Hepatocyte (in vitro differentiated cells): ENCODE results near the gene CHRNB4. TPM values are rescaled to one million over a fixed set of nuclear protein-coding genes. Genes with fewer than 3 reads are reported as not detected.

Experiments used
- DNase-seq: peaks from one replicate; pipeline ENCODE4 v3.0.0-alpha.2; 2016; ENCODE audit warnings: low spot score
- H2AFZ ChIP-seq: fragments of 200-600 bp; sonication (generic); 2 replicates; pipeline ENCODE4 v1.6.0; 2016; ENCODE audit warnings: antibody characterized with exemption, mild to moderate bottlenecking
- H3K27ac ChIP-seq: fragments of 200-600 bp; sonication (generic); 2 replicates; pipeline ENCODE4 v1.5.1; 2016; ENCODE audit warnings: mild to moderate bottlenecking
- H3K27me3 ChIP-seq: fragments of 200-600 bp; sonication (generic); 2 replicates; pipeline ENCODE4 v1.6.1; 2016
- H3K36me3 ChIP-seq: fragments of 200-600 bp; sonication (generic); replicated peaks from 2 replicates; pipeline ENCODE4 v1.5.1; 2016; ENCODE audit warnings: low read depth; ENCODE audit not compliant: insufficient read depth
- H3K4me1 ChIP-seq: fragments of 200-600 bp; sonication (generic); 2 replicates; pipeline ENCODE4 v1.5.1; 2016; ENCODE audit warnings: mild to moderate bottlenecking, moderate library complexity; ENCODE audit not compliant: insufficient read depth
- H3K4me2 ChIP-seq: fragments of 200-600 bp; sonication (generic); 2 replicates; pipeline ENCODE4 v1.6.0; 2016
- H3K4me3 ChIP-seq: fragments of 200-600 bp; sonication (generic); 2 replicates; pipeline ENCODE4 v1.5.1; 2016; ENCODE audit warnings: mild to moderate bottlenecking
- H3K79me2 ChIP-seq: fragments of 200-600 bp; sonication (generic); 2 replicates; pipeline ENCODE4 v1.6.0; 2017; ENCODE audit warnings: mild to moderate bottlenecking
- H3K9me2 ChIP-seq: fragments of 200-600 bp; sonication (generic); replicated peaks from 2 replicates; pipeline ENCODE4 v1.6.0; 2017; ENCODE audit warnings: mild to moderate bottlenecking; ENCODE audit not compliant: insufficient read depth
- H3K9me3 ChIP-seq: fragments of 200-600 bp; sonication (generic); 2 replicates; pipeline ENCODE4 v1.5.1; 2016; ENCODE audit warnings: low read depth, mild to moderate bottlenecking
- H4K20me1 ChIP-seq: fragments of 200-600 bp; sonication (generic); 2 replicates; pipeline ENCODE4 v1.6.0; 2016; ENCODE audit warnings: mild to moderate bottlenecking; ENCODE audit not compliant: insufficient read depth, poor library complexity, severe bottlenecking
- CTCF ChIP-seq: fragments of 200-600 bp; sonication (generic); IDR thresholded peaks from 2 replicates; pipeline ENCODE4 v1.5.1; 2016; ENCODE audit warnings: antibody characterized with exemption, mild to moderate bottlenecking; ENCODE audit not compliant: poor library complexity
- EZH2 ChIP-seq: fragments of 200-600 bp; sonication (generic); IDR thresholded peaks from 2 replicates; pipeline ENCODE4 v1.6.1; 2016; ENCODE audit warnings: antibody characterized with exemption, mild to moderate bottlenecking, borderline replicate concordance
- EZH2phosphoT487 ChIP-seq: fragments of 200-600 bp; sonication (generic); IDR thresholded peaks from one replicate; pipeline ENCODE4 v1.6.1; 2018; ENCODE audit warnings: antibody characterized with exemption, mild to moderate bottlenecking, low read depth, moderate library complexity; ENCODE audit not compliant: unreplicated experiment, severe bottlenecking
- WGBS: methylation state at CpG from one replicate; pipeline ENCODE4 v1.1.6; 2016; ENCODE audit warnings: low lambda C conversion rate; ENCODE audit errors: missing lambda C conversion rate; 5-methylcytosine and 5-hydroxymethylcytosine counted together
- polyA plus RNA-seq: library from polyadenylated mRNA; unstranded; fragments of >200 nt; fragmentation: Nextera tagmentation; extraction: Ambion mirVana; gene quantifications from 2 replicates; pipeline ENCODE4 v1.2.1, GENCODE V29; 2016
- total RNA-seq: library from RNA; depleted of rRNA; stranded (reverse); fragments of >200 nt; gene quantifications from 2 replicates; pipeline ENCODE4 v1.2.3, GENCODE V29; 2014

Gene CHRNB4
- total and polyA plus RNA-seq, 2 experiments from 2014 or later, result 0.48 TPM; not detected in 1

- TF ChIP-seq EZH2phosphoT487 (no peak), CTCF (no peak), EZH2 (no peak)
- DNase-seq, result no peak
Measured at GRCh38 chr15:78640527-78641101, 396 bp downstream of the CHRNB4 start.

GRCh38 chr15:78638658-78639314 is 2.2 kb downstream of the CHRNB4 start:
- Histone ChIP-seq H3K27me3 (peaks cover 8% of the 10 kb centered on the region), H2AFZ (no peak overlapping the region), H3K27ac (no peak overlapping the region), H3K4me1 (peaks cover 13% of the 10 kb centered on the region), H3K79me2 (no peaks in the 10 kb centered on the region), H3K36me3 (no peaks in the 10 kb centered on the region), H3K4me2 (no peak overlapping the region), H3K9me3 (no peaks in the 10 kb centered on the region), H3K4me3 (no peak overlapping the region), H4K20me1 (no peaks in the 10 kb centered on the region), H3K9me2 (no peaks in the 10 kb centered on the region)
- DNase-seq, result peak; percentile 84
- TF ChIP-seq EZH2, result no peak
- no peak for TF ChIP-seq EZH2phosphoT487
- TF ChIP-seq CTCF, result peak; percentile 72
- 50% methylated on average over 4 of the region's 4 CpGs for WGBS

More at GRCh38 chr15:78640527-78641101, 396 bp downstream of the CHRNB4 start:
- H3K4me3 ChIP-seq, result peak overlapping the region; percentile 52
- peaks cover 13% of the 10 kb centered on the region for H3K4me1 ChIP-seq
- no peaks in the 10 kb centered on the region for H3K9me2 ChIP-seq
- H3K79me2 ChIP-seq, result no peaks in the 10 kb centered on the region
- H4K20me1 ChIP-seq, result no peaks in the 10 kb centered on the region
- no peaks in the 10 kb centered on the region for H3K9me3 ChIP-seq
- peak overlapping the region; percentile 99 for H3K4me2 ChIP-seq
- peak overlapping the region; percentile 96 for H2AFZ ChIP-seq
- H3K27ac ChIP-seq, result no peak overlapping the region
- 16% methylated on average over 21 of the region's 32 CpGs for WGBS
- H3K27me3 ChIP-seq, result peaks cover 8% of the 10 kb centered on the region
- H3K36me3 ChIP-seq, result no peaks in the 10 kb centered on the region

- Histone ChIP-seq H3K9me3 (no peaks in the 10 kb centered on the region), H3K79me2 (no peaks in the 10 kb centered on the region), H3K4me3 (no peak overlapping the region), H3K4me2 (no peak overlapping the region), H3K9me2 (no peaks in the 10 kb centered on the region), H3K36me3 (no peaks in the 10 kb centered on the region), H3K4me1 (peaks cover 13% of the 10 kb centered on the region), H4K20me1 (no peaks in the 10 kb centered on the region), H2AFZ (no peak overlapping the region), H3K27me3 (peaks cover 8% of the 10 kb centered on the region), H3K27ac (no peak overlapping the region)
- no peak for TF ChIP-seq EZH2
- 87% methylated on average over 4 of the region's 4 CpGs for WGBS
- no peak for DNase-seq
Measured at GRCh38 chr15:78637776-78638435, 3.1 kb downstream of the CHRNB4 start.

GRCh38 chr15:78636378-78636859 is 4.6 kb downstream of the CHRNB4 start:
- Histone ChIP-seq H3K4me3 (no peak overlapping the region), H3K9me2 (no peaks in the 10 kb centered on the region), H3K27me3 (peaks cover 6% of the 10 kb centered on the region), H3K79me2 (no peaks in the 10 kb centered on the region), H3K27ac (no peak overlapping the region), H3K4me1 (peaks cover 9% of the 10 kb centered on the region), H3K36me3 (no peaks in the 10 kb centered on the region), H2AFZ (no peak overlapping the region), H3K4me2 (no peak overlapping the region), H4K20me1 (no peaks in the 10 kb centered on the region), H3K9me3 (no peaks in the 10 kb centered on the region)
- TF ChIP-seq EZH2 (no peak), EZH2phosphoT487 (no peak), CTCF (no peak)
- DNase-seq, result no peak
- 84% methylated on average over 2 of the region's 2 CpGs for WGBS
